Rectal smooth muscle tissue (tissue), 1 donor: ENCODE results near the gene OR2W1.

Experiments used
- H3K27ac ChIP-seq: one replicate; pipeline ENCODE4 v1.7.0; 2013; ENCODE audit warnings: low read depth, low read length, inconsistent platforms
- H3K27me3 ChIP-seq: one replicate; pipeline ENCODE4 v1.7.0; 2013; ENCODE audit warnings: low read length; ENCODE audit not compliant: control insufficient read depth, insufficient read depth
- H3K36me3 ChIP-seq: one replicate; pipeline ENCODE4 v1.7.0; 2013; ENCODE audit warnings: low read length; ENCODE audit not compliant: control insufficient read depth, insufficient read depth
- H3K4me1 ChIP-seq: one replicate; pipeline ENCODE4 v1.7.0; 2013; ENCODE audit warnings: low read length; ENCODE audit not compliant: control insufficient read depth, insufficient read depth
- H3K4me3 ChIP-seq: one replicate; pipeline ENCODE4 v1.7.0; 2013; ENCODE audit warnings: low read length
- H3K9ac ChIP-seq: one replicate; pipeline ENCODE4 v1.7.0; 2013; ENCODE audit warnings: low read length

OR2W1 gene

DNA sequence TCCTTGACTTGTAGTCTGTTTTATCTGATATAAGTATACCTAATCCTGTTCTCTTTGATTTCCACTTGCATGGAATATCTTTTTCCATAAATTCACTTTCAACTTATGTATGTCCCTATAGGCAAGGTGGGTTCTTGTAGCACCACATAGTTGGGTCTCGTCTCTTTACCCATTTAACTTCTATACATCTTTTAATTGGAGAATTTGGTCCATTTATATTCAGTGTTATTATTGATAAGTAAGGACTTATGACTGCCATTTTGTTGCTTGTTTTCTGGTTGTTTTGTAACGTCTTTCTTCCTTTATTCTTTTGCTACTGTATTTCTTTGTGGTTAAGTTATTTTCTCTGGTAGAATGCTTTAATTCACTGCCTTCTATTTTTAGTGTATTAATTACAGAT is 25.3 kb downstream of the OR2W1 start:
- H3K27ac ChIP-seq: no peak overlapping the region
- no peak overlapping the region for H3K9ac ChIP-seq
- no peak overlapping the region for H3K4me3 ChIP-seq
- no peaks in the 10 kb centered on the region for H3K4me1 ChIP-seq
- H3K27me3 ChIP-seq: peaks cover 6% of the 10 kb centered on the region
- H3K36me3 ChIP-seq: no peaks in the 10 kb centered on the region

DNA sequence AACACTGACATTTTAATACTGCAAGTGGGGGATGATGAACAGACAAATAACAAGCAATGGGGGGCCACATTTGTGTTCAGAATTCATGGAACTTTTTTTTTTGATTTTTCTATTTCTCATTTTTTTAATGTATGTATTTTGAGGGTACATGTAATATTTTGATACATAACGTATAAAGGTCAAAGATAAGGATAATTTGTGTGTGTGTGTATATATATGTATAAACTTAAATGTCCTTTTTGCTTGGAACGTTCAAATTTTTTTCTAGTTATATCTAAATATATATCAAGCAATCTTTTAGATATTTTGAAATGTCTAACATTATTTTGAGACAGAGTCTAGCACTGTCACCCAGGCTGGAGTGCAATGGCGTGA is 27.6 kb downstream of the OR2W1 start:
- Histone ChIP-seq H3K9ac (no peak overlapping the region), H3K36me3 (no peaks in the 10 kb centered on the region), H3K27ac (no peak overlapping the region), H3K27me3 (peaks cover 7% of the 10 kb centered on the region), H3K4me3 (no peak overlapping the region), H3K4me1 (no peaks in the 10 kb centered on the region)

DNA sequence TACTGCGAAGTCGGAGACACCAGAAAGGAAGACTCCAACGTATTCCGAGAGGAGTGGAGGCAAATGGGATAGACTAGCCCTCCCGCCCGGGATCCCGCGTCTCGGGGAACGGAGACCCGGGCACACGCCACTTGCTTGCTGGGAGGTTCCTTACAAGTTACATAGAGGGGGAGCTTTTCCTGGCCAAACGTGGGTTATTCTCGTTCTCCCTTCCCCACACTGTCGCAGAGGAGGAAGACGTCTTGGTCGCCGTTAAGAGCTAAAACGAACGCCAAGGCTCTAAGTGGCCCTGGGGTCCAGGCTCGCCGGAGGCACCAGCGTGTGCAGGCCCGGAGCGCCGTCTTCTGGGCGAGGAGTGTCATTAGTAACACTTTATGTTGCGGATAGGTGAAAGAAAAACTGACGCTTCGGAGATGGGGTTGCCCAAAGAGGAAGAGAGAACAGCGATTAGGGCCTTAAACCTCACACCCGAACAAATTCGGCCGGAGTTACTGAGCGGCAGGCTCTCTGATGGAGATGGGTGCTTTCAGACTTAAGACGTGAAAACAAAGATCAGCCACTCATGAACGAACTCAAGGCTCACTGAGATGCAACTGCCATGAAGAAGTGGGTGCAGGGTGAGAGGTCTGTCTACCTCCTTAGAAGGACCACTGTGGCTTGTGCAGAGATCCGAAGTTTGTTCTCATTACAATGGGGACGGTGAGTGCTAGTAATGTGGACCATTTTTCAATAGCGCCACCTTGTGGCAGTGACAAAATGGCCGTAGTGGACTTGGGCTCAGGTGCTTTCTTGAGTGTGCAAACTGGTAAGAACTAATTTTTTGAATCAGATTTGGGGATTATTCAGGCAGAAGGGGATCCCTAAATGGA is 28.2 kb downstream of the OR2W1 start:
- no peaks in the 10 kb centered on the region for H3K4me1 ChIP-seq
- peaks cover 6% of the 10 kb centered on the region for H3K27me3 ChIP-seq
- H3K36me3 ChIP-seq: no peaks in the 10 kb centered on the region
- peak overlapping the region; percentile 1 for H3K9ac ChIP-seq
- H3K4me3 ChIP-seq: peak overlapping the region; percentile 86
- H3K27ac ChIP-seq: no peak overlapping the region

DNA sequence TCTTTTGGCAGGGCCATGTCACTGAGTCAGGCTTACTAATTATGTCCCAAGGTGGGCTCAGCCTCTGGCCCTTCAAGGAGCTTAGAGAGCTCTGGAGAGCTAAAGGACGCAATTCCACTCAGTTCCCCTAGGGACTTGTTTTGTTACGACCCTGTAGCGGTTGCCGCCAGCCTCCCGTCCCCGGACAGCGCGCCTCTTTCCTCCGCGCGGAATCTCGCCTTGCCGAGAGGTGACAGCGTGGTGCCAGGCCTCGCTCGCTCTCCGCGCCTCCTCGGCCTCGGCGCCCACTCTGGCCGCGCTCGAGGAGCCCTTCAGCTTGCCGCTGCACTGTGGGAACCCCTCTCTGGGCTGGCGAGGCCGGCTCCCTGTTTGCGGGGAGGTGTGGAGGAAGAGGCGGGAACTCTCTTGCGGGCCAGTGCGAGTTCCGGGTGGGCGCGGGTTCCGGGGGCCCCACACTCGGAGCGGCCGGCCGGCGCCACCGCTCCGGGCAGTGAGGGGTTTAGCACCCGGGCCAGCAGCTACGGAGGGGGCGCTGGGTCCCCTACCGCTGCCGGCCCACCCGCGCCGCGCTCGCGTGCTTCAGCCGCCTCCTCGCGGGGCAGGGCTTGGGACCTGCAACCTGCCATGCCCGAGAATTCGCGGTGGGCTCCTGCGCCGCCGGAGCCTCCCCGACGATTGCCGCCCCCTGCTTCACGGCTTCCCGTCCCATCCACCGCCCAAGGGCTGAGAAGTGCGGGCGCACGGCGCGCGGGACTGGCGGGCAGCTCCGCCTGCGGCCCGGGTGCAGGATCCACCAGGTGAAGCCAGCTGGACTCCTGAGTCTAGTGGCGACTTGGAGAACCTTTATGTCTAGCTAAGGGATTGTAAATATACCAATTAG is 30.0 kb downstream of the OR2W1 start:
- peaks cover 6% of the 10 kb centered on the region for H3K27me3 ChIP-seq
- no peaks in the 10 kb centered on the region for H3K4me1 ChIP-seq
- no peak overlapping the region for H3K9ac ChIP-seq
- no peak overlapping the region for H3K4me3 ChIP-seq
- no peaks in the 10 kb centered on the region for H3K36me3 ChIP-seq
- H3K27ac ChIP-seq: no peak overlapping the region

DNA sequence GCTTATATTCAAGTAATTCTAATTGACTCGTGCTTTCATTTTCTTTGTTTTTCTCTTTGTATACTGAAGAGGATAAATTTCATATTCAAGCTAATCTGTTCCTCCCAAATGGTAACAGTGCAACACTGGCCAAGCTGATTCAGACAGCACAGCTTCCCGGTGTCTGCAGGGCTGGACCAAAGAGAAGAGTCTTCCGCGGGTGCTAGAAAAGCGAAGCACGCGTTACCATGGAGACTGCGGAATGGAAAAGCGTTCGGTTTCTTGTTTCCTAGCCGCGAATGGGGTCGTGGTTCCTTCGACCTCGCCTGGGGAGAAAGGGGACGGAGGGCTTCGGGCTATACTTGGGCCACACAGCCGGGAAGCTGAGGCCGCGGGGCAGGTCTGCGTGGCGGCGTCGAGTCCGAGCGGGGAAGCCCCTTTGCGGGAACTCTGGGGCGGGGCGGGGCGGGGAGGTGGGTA is 33.7 kb downstream of the OR2W1 start:
- Histone ChIP-seq H3K4me1 (no peaks in the 10 kb centered on the region), H3K36me3 (no peaks in the 10 kb centered on the region), H3K27me3 (peaks cover 6% of the 10 kb centered on the region), H3K27ac (no peak overlapping the region), H3K4me3 (peak overlapping the region; percentile 68), H3K9ac (no peak overlapping the region)

DNA sequence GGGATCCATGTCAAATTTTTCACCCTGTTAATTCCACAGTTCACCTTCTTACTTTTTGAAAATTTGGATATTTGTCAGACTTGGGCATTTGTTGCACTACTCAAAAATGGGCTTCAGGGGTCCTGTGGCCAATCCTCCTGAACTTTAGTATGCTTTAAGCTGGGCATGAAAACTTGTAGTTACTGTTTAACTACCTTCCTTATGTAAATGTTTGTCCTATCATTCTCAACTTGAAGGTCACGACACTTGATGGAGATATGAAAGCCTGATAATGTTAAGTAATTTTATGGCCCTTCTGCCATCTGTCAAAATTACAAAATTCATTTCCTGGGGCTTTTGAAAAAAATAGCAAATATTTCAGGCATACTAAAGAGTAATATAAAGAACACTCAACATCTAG is 35.6 kb downstream of the OR2W1 start:
- Histone ChIP-seq H3K4me1 (peaks cover 2% of the 10 kb centered on the region), H3K36me3 (no peaks in the 10 kb centered on the region), H3K9ac (no peak overlapping the region), H3K4me3 (no peak overlapping the region), H3K27ac (no peak overlapping the region), H3K27me3 (peaks cover 2% of the 10 kb centered on the region)

DNA sequence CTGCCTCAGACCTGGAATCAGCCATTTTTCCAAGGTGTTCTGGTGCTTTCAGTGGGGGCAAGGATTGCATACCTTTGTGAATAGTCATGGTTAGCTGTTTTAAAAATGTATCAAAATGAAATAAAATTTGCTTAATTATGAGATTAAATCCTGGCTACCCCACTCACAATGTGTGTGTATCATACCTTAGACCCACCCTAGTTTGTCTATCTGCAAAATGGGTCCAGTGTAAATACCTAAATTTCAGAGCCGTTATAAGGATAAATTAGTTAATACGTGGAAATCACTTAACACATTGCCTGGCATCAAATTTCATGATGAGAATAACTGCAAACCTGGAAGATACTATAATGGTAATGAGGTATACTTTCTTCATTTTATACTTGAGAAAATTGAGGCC is 36.9 kb downstream of the OR2W1 start:
- Histone ChIP-seq H3K27me3 (no peaks in the 10 kb centered on the region), H3K27ac (no peak overlapping the region), H3K4me3 (no peak overlapping the region), H3K4me1 (peaks cover 2% of the 10 kb centered on the region), H3K36me3 (no peaks in the 10 kb centered on the region), H3K9ac (no peak overlapping the region)

DNA sequence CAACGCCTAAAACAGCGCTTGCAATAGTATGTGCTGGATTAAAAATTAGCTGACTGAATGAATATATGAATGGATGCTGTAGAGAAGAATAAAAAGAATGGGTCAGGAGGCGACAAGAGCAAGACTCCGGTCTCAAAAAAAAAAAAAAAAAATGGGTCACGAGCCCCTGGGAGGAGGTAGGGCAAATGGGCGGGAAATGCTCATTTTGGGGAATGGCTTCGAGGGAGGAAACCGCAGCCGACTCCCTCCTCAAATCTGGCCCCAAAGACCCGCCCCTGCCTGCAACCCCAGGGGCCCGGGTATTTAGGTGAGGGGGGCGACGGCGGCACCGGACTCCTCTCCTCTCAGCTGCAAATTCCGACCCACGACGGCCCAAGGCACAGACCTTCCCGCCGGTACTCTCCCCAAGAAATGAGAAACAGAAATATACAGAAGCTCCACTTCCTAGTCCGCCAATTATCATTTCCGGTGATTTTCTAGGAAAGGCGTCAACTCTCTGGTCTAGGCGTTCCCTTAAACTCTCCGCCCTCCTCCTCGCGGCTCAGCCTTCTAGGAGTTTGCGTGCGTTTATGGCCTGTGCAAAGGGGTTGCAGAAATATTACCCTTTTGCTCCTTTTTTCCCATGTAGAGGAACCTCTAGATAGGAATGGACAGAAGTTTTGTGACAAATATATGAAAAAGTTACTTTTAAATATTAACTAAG is 39.6 kb downstream of the OR2W1 start, which contains the start of gene ZNF311:
Gene ZNF311 (minus strand): TSS at position 133 of the 703 bp plus-strand sequence. CDS start 1,361 bp downstream, outside the sequence.
- peaks cover 2% of the 10 kb centered on the region for H3K4me1 ChIP-seq
- no peak within 1 kb of the TSS for H3K9ac ChIP-seq
- H3K27ac ChIP-seq: peak within 1 kb of the TSS; percentile 55
- no peaks in the 10 kb centered on the region for H3K36me3 ChIP-seq
- H3K27me3 ChIP-seq: no peaks in the 10 kb centered on the region
- peak within 1 kb of the TSS; percentile 82 for H3K4me3 ChIP-seq

DNA sequence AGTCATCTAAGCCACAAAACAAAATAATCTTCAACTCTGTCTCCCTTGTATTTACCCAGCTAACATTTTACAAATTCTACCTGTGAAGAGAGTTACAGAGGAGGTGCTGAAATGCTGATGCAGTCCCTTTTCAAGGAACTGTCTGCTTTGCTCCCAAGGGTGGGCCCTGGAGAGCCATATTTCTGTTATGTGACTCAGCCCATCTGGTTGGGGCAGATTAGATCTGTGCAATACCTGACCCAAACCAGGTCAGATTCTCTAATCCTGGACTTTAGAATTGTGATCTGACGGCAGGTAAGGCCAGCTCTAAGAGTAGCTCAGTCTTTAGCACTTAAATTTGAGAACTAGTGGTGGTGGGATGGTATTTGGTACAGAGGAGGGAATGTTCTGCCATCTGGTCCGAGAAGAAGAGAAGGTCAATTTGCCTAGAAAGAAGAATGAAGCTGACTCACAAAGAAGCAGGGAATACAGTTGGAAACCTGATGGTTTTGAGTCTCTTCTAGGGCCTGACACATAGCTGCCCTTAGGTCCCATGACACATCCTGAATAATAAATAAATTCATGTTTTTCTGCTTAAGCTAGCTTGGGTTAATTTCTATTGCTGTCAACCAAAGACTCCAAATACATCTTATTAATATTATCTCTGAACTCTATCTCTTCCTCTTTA is 48.0 kb downstream of the OR2W1 start:
- no peak overlapping the region for H3K9ac ChIP-seq

DNA sequence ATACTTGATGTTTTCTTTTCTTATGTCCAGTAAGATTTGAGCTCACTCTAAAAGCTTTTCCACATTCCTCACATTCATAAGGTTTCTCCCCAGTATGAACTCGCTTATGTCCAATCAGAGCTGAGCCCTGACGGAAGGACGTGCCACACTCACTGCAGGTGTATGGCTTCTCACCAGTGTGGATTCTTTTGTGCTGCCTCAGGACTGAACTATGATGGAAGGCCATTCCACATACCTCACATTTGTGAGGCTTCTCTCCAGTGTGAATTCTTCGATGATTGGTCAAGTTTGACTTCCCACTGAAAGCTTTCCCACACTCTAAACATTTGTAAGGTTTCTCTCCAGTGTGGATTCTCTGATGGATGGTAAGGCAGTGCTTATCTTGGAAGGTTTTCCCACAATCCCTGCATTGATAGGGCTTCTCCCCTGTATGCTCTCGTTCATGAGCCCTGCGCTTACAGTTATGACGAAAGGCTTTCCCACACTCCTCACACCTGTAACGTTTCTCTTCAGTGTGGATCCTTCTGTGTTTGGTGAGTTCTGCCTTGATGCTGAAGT is 49.8 kb downstream of the OR2W1 start:
- no peaks in the 10 kb centered on the region for H3K27me3 ChIP-seq
- H3K36me3 ChIP-seq: no peaks in the 10 kb centered on the region
- no peak overlapping the region for H3K4me3 ChIP-seq

More for the DNA sequence above, 48.0 kb downstream of the OR2W1 start:
- H3K4me1 ChIP-seq: no peaks in the 10 kb centered on the region
- H3K27ac ChIP-seq: no peak overlapping the region
- H3K27me3 ChIP-seq: no peaks in the 10 kb centered on the region
- H3K4me3 ChIP-seq: no peak overlapping the region
- H3K36me3 ChIP-seq: no peaks in the 10 kb centered on the region

More for the DNA sequence above, 49.8 kb downstream of the OR2W1 start:
- H3K27ac ChIP-seq: no peak overlapping the region
- no peaks in the 10 kb centered on the region for H3K4me1 ChIP-seq
- no peak overlapping the region for H3K9ac ChIP-seq
